DND-41 (cell line): Measurements from ENCODE around the gene HECW1.

ENCODE experiments used
- ATAC-seq: fragments of 200-7000 bp; cut with Tn5 transposase; 3 replicates; pipeline ENCODE4 v1.9.1; 2021; ENCODE audit warnings: low read depth; ENCODE audit not compliant: insufficient read depth
- DNase-seq: peaks from one replicate; pipeline ENCODE4 v3.0.0-alpha.2; 2020
- H2AFZ ChIP-seq: 2 replicates; pipeline ENCODE4 v1.6.0; 2012; ENCODE audit warnings: low read depth, low read length
- H3K27ac ChIP-seq: 2 replicates; pipeline ENCODE4 v1.5.1; 2012; ENCODE audit warnings: low read length, inconsistent platforms
- H3K27me3 ChIP-seq: fragments of 200-600 bp; sonication (generic); 2 replicates; pipeline ENCODE4 v1.6.0; 2012; ENCODE audit warnings: low read length, mild to moderate bottlenecking, inconsistent platforms; ENCODE audit not compliant: insufficient read depth, poor library complexity
- H3K36me3 ChIP-seq: 2 replicates; pipeline ENCODE4 v1.5.1; 2012; ENCODE audit warnings: low read length, inconsistent platforms; ENCODE audit not compliant: insufficient read depth
- H3K4me1 ChIP-seq: 2 replicates; pipeline ENCODE4 v1.5.1; 2012; ENCODE audit warnings: mild to moderate bottlenecking, low read length; ENCODE audit not compliant: insufficient read depth
- H3K4me2 ChIP-seq: 2 replicates; pipeline ENCODE4 v1.6.0; 2012; ENCODE audit warnings: mild to moderate bottlenecking, moderate library complexity, low read length, inconsistent platforms; ENCODE audit not compliant: insufficient read depth
- H3K4me3 ChIP-seq, 2 experiments: fragments of 200-600 bp in 1 of 2; shearing (Covaris generic) in 1 of 2; 2 replicates each; pipeline ENCODE4 v1.5.1; 2012 to 2016; ENCODE audit warnings: inconsistent platforms in 2 of 2, low read length in 2 of 2, mild to moderate bottlenecking in 2 of 2, low read depth in 1 of 2, moderate library complexity in 1 of 2
- H3K79me2 ChIP-seq: 2 replicates; pipeline ENCODE4 v1.6.0; 2012; ENCODE audit warnings: low read length, inconsistent platforms; ENCODE audit not compliant: insufficient read depth
- H3K9ac ChIP-seq: 2 replicates; pipeline ENCODE4 v1.6.0; 2012; ENCODE audit warnings: low read depth, mild to moderate bottlenecking, inconsistent platforms, low read length, moderate library complexity
- H3K9me3 ChIP-seq: 2 replicates; pipeline ENCODE4 v1.5.1; 2012; ENCODE audit warnings: low read length, moderate library complexity, mild to moderate bottlenecking, inconsistent platforms; ENCODE audit not compliant: insufficient read depth, severe bottlenecking
- H4K20me1 ChIP-seq: 2 replicates; pipeline ENCODE4 v1.6.0; 2012; ENCODE audit warnings: low read length; ENCODE audit not compliant: insufficient read depth
- EZH2 ChIP-seq: IDR thresholded peaks from 3 replicates; pipeline ENCODE4 v1.6.1; 2012; ENCODE audit warnings: borderline replicate concordance, low read depth, mild to moderate bottlenecking, moderate library complexity, low read length, inconsistent platforms; ENCODE audit not compliant: severe bottlenecking
- TF ChIP-seq, protein P1 (sequence below): IDR thresholded peaks from 2 replicates; pipeline ENCODE4 v1.5.1; 2012; ENCODE audit warnings: borderline replicate concordance, low read length, moderate library complexity, mild to moderate bottlenecking; ENCODE audit not compliant: poor library complexity, severe bottlenecking; ENCODE audit errors: extremely low read depth

Gene HECW1

DNA sequence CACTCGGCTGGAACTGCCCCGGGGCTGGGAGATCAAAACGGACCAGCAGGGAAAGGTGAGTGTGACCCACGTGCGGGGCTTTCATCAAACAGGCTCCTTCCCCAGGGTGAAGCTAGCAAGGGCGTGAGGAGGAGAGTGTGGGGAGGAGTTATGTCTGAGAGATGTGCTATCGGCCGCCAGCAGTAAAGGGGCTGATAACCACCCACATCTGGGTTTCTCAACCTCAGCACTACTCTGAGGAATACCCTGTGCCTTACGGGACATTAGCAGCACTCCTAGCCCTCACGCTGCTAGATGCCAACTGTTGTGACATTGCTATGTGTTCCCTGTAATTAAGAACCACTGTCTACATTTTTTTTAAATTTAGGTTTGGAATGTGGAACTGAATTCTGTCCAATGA is 356.6 kb downstream of the HECW1 start:
- Histone ChIP-seq H3K9me3 (no peaks in the 10 kb centered on the region), H3K27ac (no peak overlapping the region), H3K4me1 (peaks cover 18% of the 10 kb centered on the region), H3K36me3 (no peaks in the 10 kb centered on the region), H3K79me2 (no peaks in the 10 kb centered on the region), H3K9ac (no peak overlapping the region), H3K4me2 (no peak overlapping the region), H4K20me1 (no peaks in the 10 kb centered on the region), H2AFZ (no peak overlapping the region), H3K4me3 (no peak overlapping the region), H3K27me3 (no peaks in the 10 kb centered on the region)
- DNase-seq, result no peak
- ATAC-seq, result no peak
- TF ChIP-seq, protein P1, sequence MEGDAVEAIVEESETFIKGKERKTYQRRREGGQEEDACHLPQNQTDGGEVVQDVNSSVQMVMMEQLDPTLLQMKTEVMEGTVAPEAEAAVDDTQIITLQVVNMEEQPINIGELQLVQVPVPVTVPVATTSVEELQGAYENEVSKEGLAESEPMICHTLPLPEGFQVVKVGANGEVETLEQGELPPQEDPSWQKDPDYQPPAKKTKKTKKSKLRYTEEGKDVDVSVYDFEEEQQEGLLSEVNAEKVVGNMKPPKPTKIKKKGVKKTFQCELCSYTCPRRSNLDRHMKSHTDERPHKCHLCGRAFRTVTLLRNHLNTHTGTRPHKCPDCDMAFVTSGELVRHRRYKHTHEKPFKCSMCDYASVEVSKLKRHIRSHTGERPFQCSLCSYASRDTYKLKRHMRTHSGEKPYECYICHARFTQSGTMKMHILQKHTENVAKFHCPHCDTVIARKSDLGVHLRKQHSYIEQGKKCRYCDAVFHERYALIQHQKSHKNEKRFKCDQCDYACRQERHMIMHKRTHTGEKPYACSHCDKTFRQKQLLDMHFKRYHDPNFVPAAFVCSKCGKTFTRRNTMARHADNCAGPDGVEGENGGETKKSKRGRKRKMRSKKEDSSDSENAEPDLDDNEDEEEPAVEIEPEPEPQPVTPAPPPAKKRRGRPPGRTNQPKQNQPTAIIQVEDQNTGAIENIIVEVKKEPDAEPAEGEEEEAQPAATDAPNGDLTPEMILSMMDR, result no peak
- no peak for TF ChIP-seq EZH2

DNA sequence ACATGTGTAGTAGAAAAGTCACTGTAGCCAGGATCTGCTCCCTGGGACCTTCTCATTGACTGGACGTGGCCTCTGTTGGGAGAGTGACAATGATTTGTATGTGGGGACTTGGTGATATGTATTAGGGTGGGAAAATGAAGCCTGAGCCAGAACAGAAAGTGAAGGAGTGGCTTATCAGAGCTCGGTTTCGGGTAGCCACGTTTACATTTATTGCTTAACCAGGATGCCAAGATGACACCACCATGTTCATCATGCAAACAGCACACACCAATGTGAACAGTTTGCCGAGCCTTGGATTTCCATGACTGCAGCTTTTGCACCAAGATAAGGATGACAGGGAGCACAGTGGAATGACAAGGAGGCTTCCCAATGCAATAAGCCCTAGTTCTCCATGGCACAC is 357.7 kb downstream of the HECW1 start:
- H4K20me1 ChIP-seq, result no peaks in the 10 kb centered on the region
- H3K4me3 ChIP-seq, result no peak overlapping the region
- no peaks in the 10 kb centered on the region for H3K79me2 ChIP-seq
- TF ChIP-seq, protein P1, result no peak
- no peak for TF ChIP-seq EZH2
- H3K4me1 ChIP-seq, result peaks cover 20% of the 10 kb centered on the region
- H3K4me2 ChIP-seq, result no peak overlapping the region
- ATAC-seq, result no peak
- no peak overlapping the region for H3K9ac ChIP-seq
- no peak for DNase-seq
- H3K36me3 ChIP-seq, result no peaks in the 10 kb centered on the region
- no peaks in the 10 kb centered on the region for H3K27me3 ChIP-seq
- H2AFZ ChIP-seq, result no peak overlapping the region
- no peaks in the 10 kb centered on the region for H3K9me3 ChIP-seq
- no peak overlapping the region for H3K27ac ChIP-seq

DNA sequence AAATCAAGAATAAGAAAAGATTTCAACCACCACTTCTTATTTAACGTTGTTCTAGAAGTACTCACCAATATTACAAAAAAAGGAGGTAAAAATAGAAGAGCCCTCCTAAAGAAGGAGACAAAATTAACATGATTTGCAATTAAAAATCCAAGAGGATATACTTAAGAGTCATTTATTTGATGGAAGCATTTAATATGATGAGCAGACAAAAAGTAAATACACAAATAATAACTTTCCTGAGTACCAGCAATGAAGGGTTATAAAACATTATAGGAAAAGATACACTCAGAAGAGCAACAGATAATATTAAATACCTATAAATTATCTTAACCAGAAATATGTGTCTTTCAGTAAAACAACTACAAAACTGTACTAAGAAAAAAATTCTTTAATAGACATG is 363.5 kb downstream of the HECW1 start:
- no peaks in the 10 kb centered on the region for H3K27me3 ChIP-seq
- H3K4me2 ChIP-seq, result no peak overlapping the region
- H3K27ac ChIP-seq, result no peak overlapping the region
- H3K36me3 ChIP-seq, result no peaks in the 10 kb centered on the region
- no peaks in the 10 kb centered on the region for H3K79me2 ChIP-seq
- H3K9me3 ChIP-seq, result no peaks in the 10 kb centered on the region
- H4K20me1 ChIP-seq, result no peaks in the 10 kb centered on the region
- no peak overlapping the region for H2AFZ ChIP-seq
- H3K4me3 ChIP-seq, result no peak overlapping the region
- H3K9ac ChIP-seq, result no peak overlapping the region
- ATAC-seq, result no peak
- TF ChIP-seq, protein P1, result no peak
- no peak for TF ChIP-seq EZH2
- no peak for DNase-seq
- peaks cover 38% of the 10 kb centered on the region for H3K4me1 ChIP-seq

DNA sequence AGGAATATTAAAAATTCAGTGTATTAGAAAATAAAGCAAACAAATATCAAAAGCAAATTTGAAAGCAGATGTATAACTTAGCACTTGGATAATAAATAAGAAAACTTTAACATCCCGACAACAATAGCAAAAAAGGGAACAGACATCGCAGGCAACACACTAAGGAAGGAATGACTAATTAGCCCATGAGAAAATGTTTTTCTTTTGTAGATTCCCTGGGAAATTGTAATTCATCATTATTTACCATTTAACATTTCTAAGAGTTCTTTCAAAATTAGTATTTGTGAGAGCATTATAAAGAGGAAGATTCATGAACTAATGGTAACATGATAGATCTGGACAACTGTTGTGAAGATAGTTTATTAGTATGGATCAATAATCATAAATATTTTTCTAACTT is 364.4 kb downstream of the HECW1 start:
- Histone ChIP-seq H3K36me3 (no peaks in the 10 kb centered on the region), H4K20me1 (no peaks in the 10 kb centered on the region), H3K27ac (no peak overlapping the region), H3K27me3 (no peaks in the 10 kb centered on the region), H3K4me1 (peaks cover 38% of the 10 kb centered on the region), H3K4me3 (no peak overlapping the region), H3K9me3 (no peaks in the 10 kb centered on the region), H3K79me2 (no peaks in the 10 kb centered on the region), H2AFZ (no peak overlapping the region), H3K9ac (no peak overlapping the region), H3K4me2 (no peak overlapping the region)
- no peak for DNase-seq
- TF ChIP-seq, protein P1, result no peak
- no peak for TF ChIP-seq EZH2
- no peak for ATAC-seq
